Measurements from ENCODE around the gene ADCY5.

Gene ADCY5

GRCh38 chr3:123295901-123296250 lies 153.0 kb downstream of the ADCY5 start:
- H3K9me3 ChIP-seq (ENCODE audit: control insufficient read depth, insufficient read depth, low read depth, low read length), result no peaks in the 10 kb centered on the region
- POLR2A ChIA-PET, result no interaction called here
- no peaks in the 10 kb centered on the region for H3K36me3 ChIP-seq (ENCODE audit: control insufficient read depth in 2 of 2, insufficient read depth in 1 of 2, low read length in 2 of 2)
- no peak overlapping the region for H3K4me3 ChIP-seq (ENCODE audit: low read depth, low read length)
- no peak for TF ChIP-seq ZNF221 (tag by site-specific recombination; IDR thresholded peaks at IDR 0.05; ENCODE audit: borderline replicate concordance)
- TF ChIP-seq ZFHX2 (tag by site-specific recombination; conservative IDR thresholded peaks at IDR 0.05), result no peak
- no peak for TF ChIP-seq SP3 (tag by site-specific recombination; IDR thresholded peaks at IDR 0.05)
- no peak for TF ChIP-seq ZNF510 (tag by site-specific recombination; IDR thresholded peaks at IDR 0.05; ENCODE audit: insufficient replicate concordance)
- H3K27ac ChIP-seq (ENCODE audit: extremely low read depth, low read depth, low read length), result no peak overlapping the region
- H3K4me1 ChIP-seq (ENCODE audit: control insufficient read depth, insufficient read depth, low read length), result no peaks in the 10 kb centered on the region
- CTCF ChIA-PET, result no interaction called here

- no peak overlapping the region for H3K4me3 ChIP-seq (ENCODE audit: low read depth, low read length)
- no peaks in the 10 kb centered on the region for H3K4me1 ChIP-seq (ENCODE audit: control insufficient read depth, insufficient read depth, low read length)
- H3K9me3 ChIP-seq (ENCODE audit: control insufficient read depth, insufficient read depth, low read depth, low read length), result no peaks in the 10 kb centered on the region
- TF ChIP-seq ZNF416 (tag by site-specific recombination; IDR thresholded peaks at IDR 0.05), result no peak
- no peak for TF ChIP-seq IKZF3 (tag by site-specific recombination; IDR thresholded peaks at IDR 0.05)
- no peaks in the 10 kb centered on the region for H3K36me3 ChIP-seq (ENCODE audit: control insufficient read depth in 2 of 2, insufficient read depth in 1 of 2, low read length in 2 of 2)
- POLR2A ChIA-PET, result no interaction called here
- no peak overlapping the region for H3K27ac ChIP-seq (ENCODE audit: extremely low read depth, low read depth, low read length)
- CTCF ChIA-PET, result no interaction called here
Observed at GRCh38 chr3:123295171-123295900, 153.6 kb downstream of the ADCY5 start.

DNA sequence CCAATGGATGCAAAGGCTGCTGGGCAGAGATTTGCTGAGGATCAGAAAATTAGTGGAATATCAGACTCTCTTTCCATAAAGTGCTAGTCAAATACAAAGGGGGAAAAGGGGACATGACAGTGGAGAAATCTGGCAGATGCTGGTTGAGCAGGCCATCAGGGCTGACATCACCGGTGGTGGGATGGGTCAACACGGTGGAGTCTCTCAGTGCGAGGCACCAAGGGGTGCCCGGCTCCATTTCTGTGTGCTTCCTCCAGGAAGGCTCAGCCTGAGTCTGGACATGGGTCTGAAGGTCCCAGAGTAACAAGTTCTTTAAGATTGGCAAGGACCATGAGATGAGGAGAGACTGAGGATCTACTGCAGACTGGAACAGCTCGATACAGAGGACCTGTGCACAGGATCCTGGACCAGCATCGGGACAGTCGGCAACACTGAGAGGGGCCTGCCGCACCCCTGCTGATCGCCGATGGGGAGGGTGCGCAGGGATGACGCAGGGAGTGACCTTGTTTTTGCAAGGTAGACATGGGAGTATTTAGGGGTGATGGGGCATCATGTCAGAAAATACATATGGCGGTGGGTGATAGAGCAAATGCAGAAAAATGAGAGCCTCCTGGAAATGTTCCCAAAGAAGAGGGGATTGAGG lies 154.5 kb downstream of the ADCY5 start:
- Histone ChIP-seq H3K9me3 (ENCODE audit: control insufficient read depth, insufficient read depth, low read depth, low read length) (no peaks in the 10 kb centered on the region), H3K27ac (ENCODE audit: extremely low read depth, low read depth, low read length) (no peak overlapping the region), H3K4me1 (ENCODE audit: control insufficient read depth, insufficient read depth, low read length) (no peaks in the 10 kb centered on the region), H3K36me3 (ENCODE audit: control insufficient read depth in 2 of 2, insufficient read depth in 1 of 2, low read length in 2 of 2) (no peaks in the 10 kb centered on the region), H3K4me3 (ENCODE audit: low read depth, low read length) (no peak overlapping the region)
- ChIA-PET CTCF (interaction anchor here (0.8 kb wide), 1 partner anchor 196 kb away, joined by 3 read pairs; no protein-coding TSS in a partner anchor), POLR2A (no interaction called here)
- no peak for TF ChIP-seq HIC1 (tag by site-specific recombination; IDR thresholded peaks at IDR 0.05)
- TF ChIP-seq ZNF571 (tag by site-specific recombination; IDR thresholded peaks at IDR 0.05), result no peak
- TF ChIP-seq GFI1B (tag by site-specific recombination; IDR thresholded peaks at IDR 0.05), result no peak
- TF ChIP-seq ZNF585B (tag by site-specific recombination; IDR thresholded peaks at IDR 0.05), result no peak
- TF ChIP-seq ZBTB7A (tag by site-specific recombination; IDR thresholded peaks at IDR 0.05; ENCODE audit: low read depth), result no peak

GRCh38 chr3:123292321-123293310 lies 156.3 kb downstream of the ADCY5 start:
- H3K9me3 ChIP-seq (ENCODE audit: control insufficient read depth, insufficient read depth, low read depth, low read length), result no peaks in the 10 kb centered on the region
- ChIA-PET CTCF (interaction anchor here (0.6 to 0.7 kb wide), 2 partner anchors 88 to 908 kb away, joined by 3 read pairs; no protein-coding TSS in a partner anchor), POLR2A (no interaction called here)
- H3K27ac ChIP-seq (ENCODE audit: extremely low read depth, low read depth, low read length), result no peak overlapping the region
- no peaks in the 10 kb centered on the region for H3K36me3 ChIP-seq (ENCODE audit: control insufficient read depth in 2 of 2, insufficient read depth in 1 of 2, low read length in 2 of 2)
- H3K4me3 ChIP-seq (ENCODE audit: low read depth, low read length), result no peak overlapping the region
- TF ChIP-seq EGR2 (tag by site-specific recombination; IDR thresholded peaks at IDR 0.05; ENCODE audit: low read depth), result peak; percentile 40
- no peak for TF ChIP-seq ZNF571 (tag by site-specific recombination; IDR thresholded peaks at IDR 0.05)
- TF ChIP-seq RBAK (tag by site-specific recombination; IDR thresholded peaks at IDR 0.05), result no peak
- TF ChIP-seq ZFHX2 (tag by site-specific recombination; conservative IDR thresholded peaks at IDR 0.05), result 0 out of 2 replicates have a peak, but pooled peaks have one; percentile 24
- no peak for TF ChIP-seq ZFP41 (tag by site-specific recombination; IDR thresholded peaks at IDR 0.05; ENCODE audit: borderline replicate concordance)
- no peaks in the 10 kb centered on the region for H3K4me1 ChIP-seq (ENCODE audit: control insufficient read depth, insufficient read depth, low read length)
